ENCODE results near the gene DEPDC1B. TPM values are rescaled to one million over a fixed set of nuclear protein-coding genes. Genes with fewer than 3 reads are reported as not detected.
"Not testable (repeated sequence)": the region's sequence is repeated elsewhere in the genome, so short reads cannot be mapped to it uniquely, and the experiment has no call there.

The DEPDC1B gene
- total RNA-seq, 2 experiments from 2014 or later: 0.39 to 0.60 TPM

DNA sequence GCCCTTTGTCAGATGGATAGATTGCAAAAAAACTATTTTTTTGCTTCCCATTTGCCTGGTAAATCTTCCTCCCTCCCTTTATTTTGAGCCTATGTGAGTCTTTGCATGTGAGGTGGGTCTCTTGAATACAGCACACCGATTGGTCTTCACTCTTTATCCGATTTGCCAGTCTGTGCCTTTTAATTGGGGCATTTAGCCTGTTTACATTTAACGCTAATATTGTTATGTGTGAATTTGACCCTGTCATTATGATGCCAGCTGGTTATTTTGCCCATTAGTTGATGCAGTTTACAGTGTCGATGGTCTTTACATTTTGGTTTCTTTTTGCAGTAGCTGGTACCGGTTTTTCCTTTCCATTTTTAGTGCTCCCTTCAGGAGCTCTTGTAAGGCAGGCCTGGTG lies 13.0 kb upstream of the DEPDC1B start:
- Histone ChIP-seq H3K36me3 (ENCODE audit: insufficient read depth, low read length) (no peaks in the 10 kb centered on the region), H3K4me1 (ENCODE audit: insufficient read depth, low read length) (no peaks in the 10 kb centered on the region), H3K27me3 (ENCODE audit: control insufficient read depth in 1 of 2, insufficient read depth in 2 of 2, low read length in 2 of 2) (peaks cover under 1 to 3% of the 10 kb centered on the region in 2 experiments), H3K9me3 (ENCODE audit: control insufficient read depth in 1 of 2, insufficient read depth in 1 of 2, low read length in 2 of 2) (peaks cover 0 to 11% of the 10 kb centered on the region in 2 experiments), H3K27ac (ENCODE audit: low read depth in 1 of 2, low read length in 2 of 2) (no peak overlapping the region), H3K4me3 (ENCODE audit: low read length) (no peak overlapping the region)
- Mint-ChIP-seq H3K9me3 (peaks cover 10% of the 10 kb centered on the region), H3K4me1 (ENCODE audit: low read depth) (no peaks in the 10 kb centered on the region), H3K27me3 (peaks cover 38% of the 10 kb centered on the region), H3K36me3 (ENCODE audit: low read depth) (no peaks in the 10 kb centered on the region), H3K27ac (no peak overlapping the region), H3K4me3 (no peak overlapping the region)
- ATAC-seq (ENCODE audit: poor library complexity) (no peak), DNase-seq (no peak)
- TF ChIP-seq, protein P1, sequence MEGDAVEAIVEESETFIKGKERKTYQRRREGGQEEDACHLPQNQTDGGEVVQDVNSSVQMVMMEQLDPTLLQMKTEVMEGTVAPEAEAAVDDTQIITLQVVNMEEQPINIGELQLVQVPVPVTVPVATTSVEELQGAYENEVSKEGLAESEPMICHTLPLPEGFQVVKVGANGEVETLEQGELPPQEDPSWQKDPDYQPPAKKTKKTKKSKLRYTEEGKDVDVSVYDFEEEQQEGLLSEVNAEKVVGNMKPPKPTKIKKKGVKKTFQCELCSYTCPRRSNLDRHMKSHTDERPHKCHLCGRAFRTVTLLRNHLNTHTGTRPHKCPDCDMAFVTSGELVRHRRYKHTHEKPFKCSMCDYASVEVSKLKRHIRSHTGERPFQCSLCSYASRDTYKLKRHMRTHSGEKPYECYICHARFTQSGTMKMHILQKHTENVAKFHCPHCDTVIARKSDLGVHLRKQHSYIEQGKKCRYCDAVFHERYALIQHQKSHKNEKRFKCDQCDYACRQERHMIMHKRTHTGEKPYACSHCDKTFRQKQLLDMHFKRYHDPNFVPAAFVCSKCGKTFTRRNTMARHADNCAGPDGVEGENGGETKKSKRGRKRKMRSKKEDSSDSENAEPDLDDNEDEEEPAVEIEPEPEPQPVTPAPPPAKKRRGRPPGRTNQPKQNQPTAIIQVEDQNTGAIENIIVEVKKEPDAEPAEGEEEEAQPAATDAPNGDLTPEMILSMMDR (IDR thresholded peaks at IDR 0.05): no peak
- ChIA-PET POLR2A (no interaction called here), CTCF (no interaction called here)
- intact Hi-C loops (cut with DNase I, micrococcal nuclease): no loop called here

DNA sequence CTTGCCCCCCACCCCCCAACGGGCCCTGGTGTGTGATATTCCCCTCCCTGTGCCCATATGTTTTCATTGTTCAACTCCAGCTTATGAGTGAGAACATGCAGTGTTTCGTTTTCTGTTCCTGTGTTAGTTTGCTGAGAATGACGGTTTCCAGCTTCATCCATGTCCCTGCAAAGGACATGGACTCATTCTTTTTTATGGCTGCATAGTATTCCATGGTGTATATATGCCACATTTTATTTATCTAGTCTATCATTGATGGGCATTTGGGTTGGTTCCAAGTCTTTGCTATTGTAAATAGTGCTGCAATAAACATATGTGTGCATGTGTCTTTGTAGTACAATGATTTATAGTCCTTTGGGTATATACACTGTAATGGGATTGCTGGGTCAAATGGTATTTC lies 11.9 kb upstream of the DEPDC1B start:
- H3K4me3 ChIP-seq (ENCODE audit: low read length); H3K4me1 ChIP-seq (ENCODE audit: insufficient read depth, low read length); H3K27me3 ChIP-seq (ENCODE audit: control insufficient read depth in 1 of 2, insufficient read depth in 2 of 2, low read length in 2 of 2); H3K27ac Mint-ChIP-seq; H3K27ac ChIP-seq (ENCODE audit: low read depth in 1 of 2, low read length in 2 of 2); DNase-seq; CTCF ChIA-PET; H3K4me3 Mint-ChIP-seq; H3K36me3 ChIP-seq (ENCODE audit: insufficient read depth, low read length); POLR2A ChIA-PET; intact Hi-C loops (cut with DNase I, micrococcal nuclease); H3K4me1 Mint-ChIP-seq (ENCODE audit: low read depth); H3K36me3 Mint-ChIP-seq (ENCODE audit: low read depth); ATAC-seq (ENCODE audit: poor library complexity): not testable (repeated sequence)
- Mint-ChIP-seq H3K27me3 (peaks cover 31% of the 10 kb centered on the region), H3K9me3 (peaks cover 10% of the 10 kb centered on the region)
- H3K9me3 ChIP-seq (ENCODE audit: control insufficient read depth in 1 of 2, insufficient read depth in 1 of 2, low read length in 2 of 2): peaks cover 0 to 11% of the 10 kb centered on the region in 2 experiments

DNA sequence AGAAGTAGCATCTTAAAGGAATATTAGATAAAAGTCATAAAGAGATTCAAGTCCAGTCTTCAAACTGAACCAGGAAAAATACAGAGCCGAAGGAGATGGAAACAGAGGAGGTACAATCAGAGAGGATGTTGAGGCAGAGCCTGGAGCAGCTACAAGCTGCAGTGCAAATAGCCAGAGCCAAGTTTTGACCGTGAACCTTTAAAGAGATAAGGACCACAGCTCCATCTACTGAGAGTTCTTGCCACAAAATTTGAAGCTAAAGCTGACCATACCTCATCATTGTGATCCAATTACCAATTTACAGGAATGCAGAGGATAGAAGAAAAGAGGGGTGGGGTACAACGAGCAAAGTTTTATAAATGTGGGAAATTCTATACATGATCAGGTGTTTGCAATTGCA lies 10.4 kb upstream of the DEPDC1B start:
- Mint-ChIP-seq H3K9me3 (peaks cover 10% of the 10 kb centered on the region), H3K27ac (no peak overlapping the region), H3K27me3 (peaks cover 21% of the 10 kb centered on the region), H3K4me1 (ENCODE audit: low read depth) (no peaks in the 10 kb centered on the region), H3K36me3 (ENCODE audit: low read depth) (no peaks in the 10 kb centered on the region), H3K4me3 (no peak overlapping the region)
- Histone ChIP-seq H3K36me3 (ENCODE audit: insufficient read depth, low read length) (no peaks in the 10 kb centered on the region), H3K27me3 (ENCODE audit: control insufficient read depth in 1 of 2, insufficient read depth in 2 of 2, low read length in 2 of 2) (no peaks in the 10 kb centered on the region), H3K4me1 (ENCODE audit: insufficient read depth, low read length) (no peaks in the 10 kb centered on the region), H3K9me3 (ENCODE audit: control insufficient read depth in 1 of 2, insufficient read depth in 1 of 2, low read length in 2 of 2) (peaks cover 0 to 4% of the 10 kb centered on the region in 2 experiments), H3K4me3 (ENCODE audit: low read length) (no peak overlapping the region), H3K27ac (ENCODE audit: low read depth in 1 of 2, low read length in 2 of 2) (no peak overlapping the region)
- ChIA-PET POLR2A (no interaction called here), CTCF (no interaction called here)
- ATAC-seq (ENCODE audit: poor library complexity): no peak
- DNase-seq: no peak
- TF ChIP-seq, protein P1 (IDR thresholded peaks at IDR 0.05): no peak
- intact Hi-C loops (cut with DNase I, micrococcal nuclease): no loop called here

DNA sequence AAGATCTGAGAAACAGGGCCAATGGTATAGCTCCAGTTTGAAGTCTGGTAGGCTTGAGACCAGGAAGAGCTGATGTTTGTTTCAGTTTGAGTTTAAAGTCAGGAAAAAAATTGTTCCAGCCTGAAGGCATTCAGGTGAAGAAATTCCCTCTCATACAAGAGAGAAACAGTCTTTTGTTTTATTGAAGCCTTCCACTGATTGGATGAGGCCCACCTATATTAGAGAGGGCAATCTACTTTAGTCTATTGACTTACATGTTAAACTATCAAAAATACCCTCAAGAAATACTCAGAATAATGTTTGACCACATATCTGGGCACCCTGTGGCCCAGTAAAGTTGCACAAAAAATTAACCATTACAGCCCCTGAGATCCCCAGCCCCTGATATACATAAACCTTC lies 5.2 kb upstream of the DEPDC1B start:
- DNase-seq (no peak), ATAC-seq (ENCODE audit: poor library complexity) (no peak)
- intact Hi-C loops (cut with DNase I, micrococcal nuclease): loop anchor here in 1 of 2 experiments (10.0 kb wide), 2 partner anchors 460 to 700 kb away; partner anchors contain the start of gene SMIM15
- no peaks in the 10 kb centered on the region for H3K36me3 Mint-ChIP-seq (ENCODE audit: low read depth)
- ChIA-PET POLR2A (no interaction called here), CTCF (no interaction called here)
- no peak overlapping the region for H3K4me3 Mint-ChIP-seq
- H3K27ac ChIP-seq (ENCODE audit: low read depth in 1 of 2, low read length in 2 of 2): no peak overlapping the region
- H3K36me3 ChIP-seq (ENCODE audit: insufficient read depth, low read length): no peaks in the 10 kb centered on the region
- H3K4me1 Mint-ChIP-seq (ENCODE audit: low read depth): peaks cover 18% of the 10 kb centered on the region
- no peaks in the 10 kb centered on the region for H3K9me3 ChIP-seq (ENCODE audit: control insufficient read depth in 1 of 2, insufficient read depth in 1 of 2, low read length in 2 of 2)
- no peak overlapping the region for H3K27ac Mint-ChIP-seq
- no peaks in the 10 kb centered on the region for H3K9me3 Mint-ChIP-seq
- TF ChIP-seq, protein P1 (IDR thresholded peaks at IDR 0.05): no peak
- no peaks in the 10 kb centered on the region for H3K27me3 Mint-ChIP-seq
- no peak overlapping the region for H3K4me3 ChIP-seq (ENCODE audit: low read length)
- no peaks in the 10 kb centered on the region for H3K27me3 ChIP-seq (ENCODE audit: control insufficient read depth in 1 of 2, insufficient read depth in 2 of 2, low read length in 2 of 2)
- peaks cover 13% of the 10 kb centered on the region for H3K4me1 ChIP-seq (ENCODE audit: insufficient read depth, low read length)
